M059J (cell line): Measurements from ENCODE around the gene APOBEC3H. TPM values are rescaled to one million over a fixed set of nuclear protein-coding genes. Genes with fewer than 3 reads are reported as not detected.

ENCODE experiments used
- DNase-seq: peaks from one replicate; pipeline ENCODE4 v3.0.0-alpha.2; 2012; ENCODE audit warnings: low read depth
- total RNA-seq: library from RNA; depleted of rRNA; stranded (reverse); fragments of >200 nt; shearing (Covaris generic); gene quantifications from 2 replicates; pipeline ENCODE4 v1.2.3, GENCODE V29; 2014

Gene APOBEC3H
- total RNA-seq, 1 experiment from 2014 or later, result not detected

- DNase-seq, result no peak
Measured at GRCh38 chr22:39081016-39081415, 16.0 kb upstream of the APOBEC3H start.

GRCh38 chr22:39081598-39081997 is 15.4 kb upstream of the APOBEC3H start:
- DNase-seq, result no peak

- DNase-seq, result no peak
Measured at GRCh38 chr22:39083212-39084165, 13.6 kb upstream of the APOBEC3H start.

GRCh38 chr22:39084666-39085065 is 12.4 kb upstream of the APOBEC3H start:
- DNase-seq, result no peak

GRCh38 chr22:39087098-39087497 is 9.9 kb upstream of the APOBEC3H start:
- no peak for DNase-seq

GRCh38 chr22:39087881-39088684 is 9.0 kb upstream of the APOBEC3H start:
- DNase-seq, result no peak

GRCh38 chr22:39088685-39089032 is 8.4 kb upstream of the APOBEC3H start:
- no peak for DNase-seq

GRCh38 chr22:39089928-39090327 is 7.1 kb upstream of the APOBEC3H start:
- DNase-seq, result peak; percentile 23

GRCh38 chr22:39090426-39091064 is 6.5 kb upstream of the APOBEC3H start:
- DNase-seq, result peak; percentile 88

- DNase-seq, result no peak
Measured at GRCh38 chr22:39091126-39092081, 5.6 kb upstream of the APOBEC3H start.

- DNase-seq, result no peak
Measured at GRCh38 chr22:39092111-39092862, 4.8 kb upstream of the APOBEC3H start.

GRCh38 chr22:39094717-39095389 is 2.2 kb upstream of the APOBEC3H start:
- DNase-seq, result no peak

- no peak for DNase-seq
Measured at GRCh38 chr22:39095971-39096370, 1.1 kb upstream of the APOBEC3H start.

- DNase-seq, result no peak
Measured at GRCh38 chr22:39098026-39098425, 982 bp downstream of the APOBEC3H start.

- DNase-seq, result no peak
Measured at GRCh38 chr22:39098576-39098975, 1.5 kb downstream of the APOBEC3H start.

- no peak for DNase-seq
Measured at GRCh38 chr22:39101226-39101625, 4.2 kb downstream of the APOBEC3H start.

GRCh38 chr22:39103431-39103830 is 6.4 kb downstream of the APOBEC3H start:
- no peak for DNase-seq

GRCh38 chr22:39106326-39106725 is 9.3 kb downstream of the APOBEC3H start:
- no peak for DNase-seq

GRCh38 chr22:39108487-39108886 is 11.4 kb downstream of the APOBEC3H start:
- DNase-seq, result no peak

- DNase-seq, result no peak
Measured at GRCh38 chr22:39109361-39109760, 12.3 kb downstream of the APOBEC3H start.
